Measurements from ENCODE around the gene NEU2.
A peak's percentile ranks its signal among the peaks of the same experiment; 100 is the strongest.
"Not testable (repeated sequence)": the region's sequence is repeated elsewhere in the genome, so short reads cannot be mapped to it uniquely, and the experiment has no call there.

NEU2 gene

DNA sequence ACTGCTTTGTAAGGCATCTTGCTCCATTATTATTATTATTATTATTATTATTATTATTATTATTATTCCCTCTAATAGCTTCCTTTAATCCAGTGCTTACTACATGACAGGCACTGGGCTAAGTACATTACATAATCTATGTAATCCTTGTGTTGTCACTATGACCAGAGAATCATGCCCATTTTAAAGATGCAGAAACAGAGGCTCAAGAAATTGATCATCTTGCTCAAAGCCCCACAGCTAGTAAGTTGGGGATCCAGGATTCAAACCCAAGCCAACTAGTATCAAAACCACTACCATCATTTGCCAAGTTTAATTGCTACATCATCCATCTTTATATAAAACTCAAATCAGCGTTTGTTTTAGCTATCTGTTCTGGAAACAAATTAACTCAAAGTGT, 18.8 kb upstream of the NEU2 start:
- TF ChIP-seq JUND (IDR thresholded peaks at IDR 0.05; ENCODE audit: low read depth) = no peak
- no peak for DNase-seq (ENCODE audit: low read depth in 1 of 2, low spot score in 1 of 2)
- in situ Hi-C loops (cut with HindIII; ENCODE audit: low pct_unique_long_range_greater_than_20kb, low sequenced_read_pairs) = no loop called here

- in situ Hi-C loops (cut with HindIII; ENCODE audit: low pct_unique_long_range_greater_than_20kb, low sequenced_read_pairs) = no loop called here
- DNase-seq (ENCODE audit: low read depth in 1 of 2, low spot score in 1 of 2) = no peak
- no peak for TF ChIP-seq JUND (IDR thresholded peaks at IDR 0.05; ENCODE audit: low read depth)
Measured at GRCh38 chr2:233015019-233015645, 17.3 kb upstream of the NEU2 start.

DNA sequence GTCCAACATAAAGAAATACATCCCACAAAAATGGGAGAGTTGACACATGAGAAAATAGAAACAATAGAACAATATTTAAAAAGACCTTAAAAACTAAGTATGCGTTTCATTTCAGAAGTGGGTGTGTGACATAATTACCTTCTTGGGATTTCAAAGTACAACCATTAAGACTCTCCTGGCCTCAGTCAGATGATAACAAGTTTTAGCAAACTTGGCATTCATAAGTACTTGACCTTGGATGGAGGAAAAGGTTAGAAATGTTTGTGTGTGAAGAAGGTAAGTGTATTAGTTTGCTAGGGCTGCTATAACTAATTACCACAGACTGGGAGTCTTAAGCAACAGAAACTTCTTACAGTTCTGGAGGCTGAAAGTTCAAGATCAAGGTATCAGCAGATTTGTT, 14.5 kb upstream of the NEU2 start:
- in situ Hi-C loops (cut with HindIII; ENCODE audit: low pct_unique_long_range_greater_than_20kb, low sequenced_read_pairs) = no loop called here
- no peak for DNase-seq (ENCODE audit: low read depth in 1 of 2, low spot score in 1 of 2)
- no peak for TF ChIP-seq JUND (IDR thresholded peaks at IDR 0.05; ENCODE audit: low read depth)

DNA sequence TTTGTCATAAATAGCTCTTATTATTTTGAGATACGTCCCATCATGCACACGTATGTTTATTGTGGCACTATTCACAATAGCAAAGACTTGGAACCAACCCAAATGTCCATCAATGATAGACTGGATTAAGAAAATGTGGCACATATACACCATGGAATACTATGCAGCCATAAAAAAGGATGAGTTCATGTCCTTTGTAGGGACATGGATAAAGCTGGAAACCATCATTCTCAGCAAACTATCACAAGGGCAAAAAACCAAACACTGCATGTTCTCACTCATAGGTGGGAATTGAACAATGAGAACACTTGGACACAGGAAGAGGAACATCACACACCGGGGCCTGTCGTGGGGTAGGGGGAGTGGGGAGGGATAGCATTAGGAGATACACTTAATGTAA, 12.9 kb upstream of the NEU2 start:
- in situ Hi-C loops (cut with HindIII; ENCODE audit: low pct_unique_long_range_greater_than_20kb, low sequenced_read_pairs); DNase-seq (ENCODE audit: low read depth in 1 of 2, low spot score in 1 of 2): not testable (repeated sequence)

DNA sequence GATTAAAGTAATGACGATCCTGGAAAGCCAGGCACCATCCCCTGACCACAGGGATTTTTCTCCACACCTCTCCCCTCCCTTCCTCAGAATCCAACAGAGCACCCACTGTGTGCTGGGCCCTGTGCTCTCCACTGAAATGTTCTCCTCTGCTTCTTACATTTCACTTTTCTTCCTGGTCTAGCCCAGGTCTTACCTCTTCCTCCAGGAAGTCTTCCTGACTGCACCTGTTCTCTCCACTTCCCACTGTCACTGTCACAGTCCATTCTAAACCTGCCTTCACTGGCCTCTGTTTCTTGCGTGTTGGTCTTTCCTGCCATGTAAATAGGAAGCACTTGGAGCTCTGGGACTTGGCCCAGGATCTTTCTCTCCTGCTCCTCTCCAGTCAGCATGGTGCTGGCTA, 12.0 kb upstream of the NEU2 start:
- no peak for TF ChIP-seq JUND (IDR thresholded peaks at IDR 0.05; ENCODE audit: low read depth)
- DNase-seq (ENCODE audit: low read depth in 1 of 2, low spot score in 1 of 2) = no peak
- in situ Hi-C loops (cut with HindIII; ENCODE audit: low pct_unique_long_range_greater_than_20kb, low sequenced_read_pairs) = no loop called here

DNA sequence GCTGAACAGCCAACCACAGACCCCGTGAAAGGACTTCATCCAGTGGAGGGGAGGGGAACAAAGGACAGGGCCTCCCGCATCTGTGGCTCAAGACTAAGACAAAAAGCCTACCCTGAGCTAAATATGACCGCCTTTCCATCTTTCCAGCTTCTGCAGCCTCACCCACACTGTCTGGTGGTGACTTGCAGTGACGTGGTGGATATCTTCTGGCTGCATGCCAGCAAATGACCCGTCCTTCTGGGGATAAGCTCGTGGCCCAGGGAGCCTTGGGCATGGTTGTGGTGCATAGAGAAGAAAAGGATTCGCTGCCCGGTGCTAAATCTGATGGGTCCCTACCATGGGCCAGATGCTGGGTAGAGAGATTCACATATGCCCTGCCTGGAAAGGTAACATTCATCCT, 10.7 kb upstream of the NEU2 start:
- no peak for TF ChIP-seq JUND (IDR thresholded peaks at IDR 0.05; ENCODE audit: low read depth)
- in situ Hi-C loops (cut with HindIII; ENCODE audit: low pct_unique_long_range_greater_than_20kb, low sequenced_read_pairs) = no loop called here
- DNase-seq (ENCODE audit: low read depth in 1 of 2, low spot score in 1 of 2) = no peak

GRCh38 chr2:233022561-233022960, 9.9 kb upstream of the NEU2 start:
- no peak for TF ChIP-seq JUND (IDR thresholded peaks at IDR 0.05; ENCODE audit: low read depth)
- peak in 1 of 2 experiments; percentile 30 for DNase-seq (ENCODE audit: low read depth in 1 of 2, low spot score in 1 of 2)
- in situ Hi-C loops (cut with HindIII; ENCODE audit: low pct_unique_long_range_greater_than_20kb, low sequenced_read_pairs) = no loop called here

GRCh38 chr2:233023007-233023760, 9.3 kb upstream of the NEU2 start:
- in situ Hi-C loops (cut with HindIII; ENCODE audit: low pct_unique_long_range_greater_than_20kb, low sequenced_read_pairs) = no loop called here
- no peak for TF ChIP-seq JUND (IDR thresholded peaks at IDR 0.05; ENCODE audit: low read depth)
- DNase-seq (ENCODE audit: low read depth in 1 of 2, low spot score in 1 of 2) = no peak

GRCh38 chr2:233023761-233024410, 8.6 kb upstream of the NEU2 start:
- no peak for TF ChIP-seq JUND (IDR thresholded peaks at IDR 0.05; ENCODE audit: low read depth)
- in situ Hi-C loops (cut with HindIII; ENCODE audit: low pct_unique_long_range_greater_than_20kb, low sequenced_read_pairs) = no loop called here
- no peak for DNase-seq (ENCODE audit: low read depth in 1 of 2, low spot score in 1 of 2)

DNA sequence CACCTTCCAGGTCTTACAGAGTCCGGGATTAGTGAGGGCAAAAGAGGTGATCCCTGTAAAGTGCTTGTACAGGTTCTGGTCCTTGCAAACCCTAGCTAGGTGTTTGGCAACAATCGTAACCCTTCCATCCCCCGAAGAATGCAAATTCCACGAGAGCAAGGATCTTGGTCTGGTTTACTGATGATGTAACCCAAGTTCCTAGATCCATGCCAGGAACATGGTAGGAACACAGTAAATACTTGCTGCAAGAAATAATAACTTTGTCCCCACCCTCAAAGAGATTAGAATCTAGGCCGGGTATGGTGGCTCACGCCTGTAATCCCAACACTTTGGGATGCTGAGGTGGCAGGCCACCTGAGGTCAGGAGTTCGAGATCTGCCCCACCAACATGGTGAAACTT, 6.8 kb upstream of the NEU2 start:
- in situ Hi-C loops (cut with HindIII; ENCODE audit: low pct_unique_long_range_greater_than_20kb, low sequenced_read_pairs) = no loop called here

GRCh38 chr2:233026198-233026813, 6.2 kb upstream of the NEU2 start:
- no peak for TF ChIP-seq JUND (IDR thresholded peaks at IDR 0.05; ENCODE audit: low read depth)
- no peak for DNase-seq (ENCODE audit: low read depth in 1 of 2, low spot score in 1 of 2)
- in situ Hi-C loops (cut with HindIII; ENCODE audit: low pct_unique_long_range_greater_than_20kb, low sequenced_read_pairs) = no loop called here

More for the DNA sequence above, 6.8 kb upstream of the NEU2 start:
- no peak for TF ChIP-seq JUND (IDR thresholded peaks at IDR 0.05; ENCODE audit: low read depth)
- no peak for DNase-seq (ENCODE audit: low read depth in 1 of 2, low spot score in 1 of 2)

DNA sequence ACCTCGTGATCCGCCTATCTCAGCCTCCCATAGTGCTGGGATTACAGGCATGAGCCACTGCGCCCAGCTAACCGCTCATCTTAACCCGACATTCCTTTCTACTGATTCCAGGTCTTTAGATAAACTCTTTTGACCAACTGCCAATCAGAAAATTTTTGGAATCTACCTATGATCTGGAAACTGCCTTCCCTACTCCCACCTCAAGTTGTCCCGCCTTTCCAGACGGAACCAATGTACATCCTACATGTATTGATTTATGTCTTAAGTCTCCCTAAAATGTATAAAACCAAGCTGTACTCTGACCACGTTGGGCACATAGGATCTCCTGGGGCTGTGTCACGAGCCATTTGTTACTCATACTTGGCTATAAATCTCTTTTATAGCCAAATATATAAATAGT, 3.2 kb upstream of the NEU2 start:
- no peak for TF ChIP-seq JUND (IDR thresholded peaks at IDR 0.05; ENCODE audit: low read depth)
- in situ Hi-C loops (cut with HindIII; ENCODE audit: low pct_unique_long_range_greater_than_20kb, low sequenced_read_pairs) = no loop called here
- DNase-seq (ENCODE audit: low read depth in 1 of 2, low spot score in 1 of 2) = no peak
